ENCODE data around the gene CALML6.

Gene CALML6, protein sequence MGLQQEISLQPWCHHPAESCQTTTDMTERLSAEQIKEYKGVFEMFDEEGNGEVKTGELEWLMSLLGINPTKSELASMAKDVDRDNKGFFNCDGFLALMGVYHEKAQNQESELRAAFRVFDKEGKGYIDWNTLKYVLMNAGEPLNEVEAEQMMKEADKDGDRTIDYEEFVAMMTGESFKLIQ

DNA sequence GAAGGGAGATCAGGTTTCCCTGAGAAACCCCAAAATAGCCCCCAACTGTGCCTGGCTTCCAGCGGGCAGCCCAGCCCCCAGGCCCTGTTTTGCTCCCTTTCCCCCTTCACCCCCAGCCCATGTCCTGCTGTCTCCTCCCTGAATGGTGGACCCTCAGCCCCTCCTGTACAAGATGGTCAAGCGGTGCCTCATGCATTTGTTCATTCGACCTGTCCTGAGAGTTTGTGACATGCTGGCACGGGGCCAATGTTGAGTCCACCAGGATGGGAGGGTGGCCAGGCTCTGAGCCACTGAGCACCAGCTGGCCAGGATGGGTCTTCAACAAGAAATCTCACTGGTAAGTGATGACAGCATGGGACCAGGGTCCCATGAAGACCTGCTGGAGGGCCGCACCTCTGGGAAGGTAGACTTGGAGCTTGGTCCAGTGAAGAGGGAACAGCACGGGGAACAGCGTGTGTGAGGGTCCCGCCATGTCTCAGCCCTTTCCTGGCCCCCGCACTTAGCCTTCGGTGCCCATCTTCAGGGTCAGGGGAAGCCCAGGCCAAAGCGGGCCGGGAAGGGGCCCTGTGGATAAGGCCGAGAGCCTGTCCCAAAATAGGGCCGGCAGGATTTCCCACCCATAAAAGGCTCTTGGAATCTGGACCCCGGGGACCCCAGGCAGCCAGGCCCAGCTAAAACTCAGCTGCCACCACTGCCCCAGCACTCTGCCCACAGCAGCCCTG, at the start of gene CALML6:
TSS of gene CALML6 (plus strand) at position 290 of the 722 bp plus-strand sequence. CDS start at position 311, 21 bp downstream.
- H3K4me3 Mint-ChIP-seq: no peak within 1 kb of the TSS
- H3K9me3 Mint-ChIP-seq: no peaks in the 10 kb centered on the region
- H3K36me3 Mint-ChIP-seq (ENCODE audit: low read depth): no peaks in the 10 kb centered on the region
- peaks cover 6% of the 10 kb centered on the region for H3K27me3 Mint-ChIP-seq (ENCODE audit: low read depth)
- DNase-seq (ENCODE audit: low spot score): no peak
- H3K27ac Mint-ChIP-seq: no peak within 1 kb of the TSS
- H3K4me1 Mint-ChIP-seq (ENCODE audit: low read depth): peaks cover 5% of the 10 kb centered on the region

DNA sequence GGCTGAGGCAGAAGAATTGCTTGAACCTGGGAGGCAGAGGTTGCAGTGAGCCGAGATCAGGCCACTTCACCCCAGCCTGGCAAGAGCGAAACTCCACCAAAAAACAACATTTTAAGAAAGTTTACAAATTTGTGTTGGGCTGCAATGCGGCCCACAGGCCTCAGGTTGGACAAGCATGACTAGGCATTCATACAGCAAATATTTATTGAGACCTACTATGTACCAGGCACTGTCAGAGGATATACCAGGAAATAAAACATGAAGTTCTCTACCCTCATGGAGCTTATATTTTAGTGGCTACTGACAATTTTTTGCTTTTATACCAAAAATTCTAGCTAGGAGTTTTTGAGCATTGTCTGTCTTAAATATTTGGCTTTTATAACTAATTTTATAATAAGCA, 47.9 kb upstream of the CALML6 start:
- DNase-seq (ENCODE audit: low spot score): no peak
- H3K36me3 Mint-ChIP-seq (ENCODE audit: low read depth): peaks cover 16% of the 10 kb centered on the region
- H3K4me3 Mint-ChIP-seq: no peak overlapping the region
- H3K4me1 Mint-ChIP-seq (ENCODE audit: low read depth): peaks cover 14% of the 10 kb centered on the region
- no peaks in the 10 kb centered on the region for H3K9me3 Mint-ChIP-seq
- H3K27ac Mint-ChIP-seq: no peak overlapping the region
- no peaks in the 10 kb centered on the region for H3K27me3 Mint-ChIP-seq (ENCODE audit: low read depth)

DNA sequence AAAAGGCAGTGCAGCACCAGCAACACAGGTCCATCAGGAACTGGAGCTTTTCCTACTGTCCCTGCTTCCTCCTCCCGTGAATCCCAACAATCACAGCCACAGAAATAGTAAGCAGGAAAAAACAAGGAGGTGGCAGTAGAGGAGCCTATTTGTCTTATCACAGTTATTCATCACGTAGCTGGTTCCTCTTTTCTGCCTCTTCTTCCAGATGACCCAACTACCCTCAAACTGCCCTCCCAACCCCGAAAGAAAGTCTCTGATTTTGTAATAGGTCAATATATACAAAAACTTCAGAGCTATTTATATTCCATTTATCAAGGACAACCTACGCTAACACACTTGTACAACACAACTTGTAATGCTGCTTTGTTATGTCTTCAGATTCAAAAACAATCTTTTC, 45.6 kb upstream of the CALML6 start:
- no peak overlapping the region for H3K27ac Mint-ChIP-seq
- H3K4me1 Mint-ChIP-seq (ENCODE audit: low read depth): peaks cover 10% of the 10 kb centered on the region
- H3K9me3 Mint-ChIP-seq: no peaks in the 10 kb centered on the region
- no peaks in the 10 kb centered on the region for H3K27me3 Mint-ChIP-seq (ENCODE audit: low read depth)
- no peak overlapping the region for H3K4me3 Mint-ChIP-seq
- H3K36me3 Mint-ChIP-seq (ENCODE audit: low read depth): peaks cover 25% of the 10 kb centered on the region
- DNase-seq (ENCODE audit: low spot score): no peak

DNA sequence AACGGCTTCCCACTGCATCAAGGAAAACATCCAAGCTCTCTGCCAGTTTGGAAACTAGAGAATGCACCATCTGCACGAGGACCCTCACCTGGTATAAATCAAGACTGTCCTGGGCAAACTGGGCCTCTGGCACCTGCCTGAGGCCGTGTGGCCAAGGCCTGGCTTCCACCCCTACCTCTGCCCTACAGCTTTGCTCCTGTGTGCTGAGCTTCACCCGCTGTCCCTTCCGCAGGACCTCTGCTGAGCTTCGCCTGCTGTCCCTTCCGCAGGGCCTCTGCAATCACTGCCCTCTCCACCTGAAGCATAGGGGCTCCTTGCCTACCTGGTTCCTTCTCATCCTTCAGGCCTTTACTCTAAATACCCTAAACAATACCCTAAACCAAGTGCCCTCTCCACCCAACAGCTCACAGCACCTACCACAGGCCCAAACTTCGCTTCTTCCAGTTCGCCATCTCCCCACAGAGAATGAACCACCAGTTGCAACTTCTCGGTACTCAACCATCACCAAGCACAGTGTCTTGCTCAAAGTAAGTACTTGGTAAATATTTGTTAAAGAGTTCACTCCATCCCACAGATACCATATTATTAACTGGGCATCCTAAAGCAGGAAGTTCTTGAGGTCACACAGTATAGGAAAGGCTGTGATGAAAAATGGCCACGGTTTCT, 42.6 kb upstream of the CALML6 start:
- Mint-ChIP-seq H3K36me3 (ENCODE audit: low read depth) (peaks cover 30% of the 10 kb centered on the region), H3K27me3 (ENCODE audit: low read depth) (no peaks in the 10 kb centered on the region), H3K4me3 (no peak overlapping the region), H3K9me3 (no peaks in the 10 kb centered on the region), H3K4me1 (ENCODE audit: low read depth) (peaks cover 18% of the 10 kb centered on the region), H3K27ac (no peak overlapping the region)
- no peak for DNase-seq (ENCODE audit: low spot score)

DNA sequence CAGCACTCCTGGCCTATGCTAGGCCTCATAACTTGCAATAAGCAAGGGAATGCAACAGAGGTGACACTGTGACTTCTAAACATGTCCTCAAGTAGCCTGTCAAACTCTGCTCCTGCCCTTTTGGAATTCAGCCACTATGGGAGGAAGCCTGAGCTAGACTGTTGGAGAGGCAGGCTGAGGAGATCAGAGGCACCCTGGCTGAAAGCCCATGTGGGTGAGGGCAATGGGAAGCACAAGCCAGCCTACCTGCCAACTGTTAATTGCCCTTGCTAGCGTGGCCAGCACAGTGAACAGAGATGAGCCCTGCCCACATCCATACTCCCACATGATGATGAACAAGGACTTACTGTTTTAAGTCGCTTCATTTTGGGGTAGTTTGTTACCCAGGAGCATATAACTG, 41.9 kb upstream of the CALML6 start:
- Mint-ChIP-seq H3K36me3 (ENCODE audit: low read depth) (peaks cover 34% of the 10 kb centered on the region), H3K9me3 (no peaks in the 10 kb centered on the region), H3K27ac (no peak overlapping the region)

DNA sequence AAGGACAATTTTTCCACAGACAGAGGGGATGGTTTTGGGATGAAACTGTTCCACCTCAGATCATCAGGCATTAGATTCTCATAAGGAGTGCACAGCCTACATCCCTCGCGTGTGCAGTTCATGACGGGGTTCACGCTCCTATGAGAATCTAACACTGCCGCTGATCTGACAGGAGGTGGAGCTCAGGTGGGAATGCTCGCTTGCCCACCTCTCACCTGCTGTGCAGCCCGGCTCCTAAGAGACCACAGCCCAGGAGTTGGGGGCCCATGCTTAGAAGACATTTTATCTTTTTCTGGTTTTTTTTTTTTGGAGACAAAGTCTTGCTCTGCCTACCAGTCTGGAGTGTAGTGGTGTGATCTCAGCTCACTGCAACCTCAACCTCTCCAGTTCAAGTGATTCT, 40.2 kb upstream of the CALML6 start:
- Mint-ChIP-seq H3K36me3 (ENCODE audit: low read depth) (peaks cover 45% of the 10 kb centered on the region), H3K9me3 (no peaks in the 10 kb centered on the region), H3K27me3 (ENCODE audit: low read depth) (no peaks in the 10 kb centered on the region), H3K4me1 (ENCODE audit: low read depth) (peaks cover 31% of the 10 kb centered on the region), H3K4me3 (no peak overlapping the region), H3K27ac (no peak overlapping the region)
- no peak for DNase-seq (ENCODE audit: low spot score)

More for the DNA sequence above, 41.9 kb upstream of the CALML6 start:
- no peak overlapping the region for H3K4me3 Mint-ChIP-seq
- H3K4me1 Mint-ChIP-seq (ENCODE audit: low read depth): peaks cover 23% of the 10 kb centered on the region
- H3K27me3 Mint-ChIP-seq (ENCODE audit: low read depth): no peaks in the 10 kb centered on the region
- DNase-seq (ENCODE audit: low spot score): no peak

DNA sequence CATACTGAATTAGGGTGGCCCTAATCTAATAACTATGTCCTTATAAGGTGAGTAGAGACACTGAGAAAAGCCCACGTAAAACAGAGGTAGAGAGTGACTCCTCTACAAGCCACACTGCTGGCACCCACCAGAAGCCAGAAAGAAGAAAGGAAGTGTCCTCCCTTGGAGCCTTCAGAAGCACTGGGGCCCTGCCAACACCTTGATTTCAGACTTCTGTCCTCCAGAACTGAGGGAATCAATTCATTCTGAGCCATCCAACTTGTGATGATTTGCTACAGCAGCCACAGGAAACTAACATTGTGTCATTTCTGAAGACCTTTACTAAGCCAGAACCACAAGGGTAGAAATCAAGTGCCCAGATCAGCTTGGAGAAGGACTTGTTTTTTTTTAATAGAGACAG, 39.1 kb upstream of the CALML6 start:
- peaks cover 32% of the 10 kb centered on the region for H3K4me1 Mint-ChIP-seq (ENCODE audit: low read depth)
- no peaks in the 10 kb centered on the region for H3K9me3 Mint-ChIP-seq
- peak overlapping the region; percentile 56 for H3K4me3 Mint-ChIP-seq
- no peaks in the 10 kb centered on the region for H3K27me3 Mint-ChIP-seq (ENCODE audit: low read depth)
- DNase-seq (ENCODE audit: low spot score): peak; percentile 27
- H3K27ac Mint-ChIP-seq: no peak overlapping the region
- H3K36me3 Mint-ChIP-seq (ENCODE audit: low read depth): peaks cover 45% of the 10 kb centered on the region

DNA sequence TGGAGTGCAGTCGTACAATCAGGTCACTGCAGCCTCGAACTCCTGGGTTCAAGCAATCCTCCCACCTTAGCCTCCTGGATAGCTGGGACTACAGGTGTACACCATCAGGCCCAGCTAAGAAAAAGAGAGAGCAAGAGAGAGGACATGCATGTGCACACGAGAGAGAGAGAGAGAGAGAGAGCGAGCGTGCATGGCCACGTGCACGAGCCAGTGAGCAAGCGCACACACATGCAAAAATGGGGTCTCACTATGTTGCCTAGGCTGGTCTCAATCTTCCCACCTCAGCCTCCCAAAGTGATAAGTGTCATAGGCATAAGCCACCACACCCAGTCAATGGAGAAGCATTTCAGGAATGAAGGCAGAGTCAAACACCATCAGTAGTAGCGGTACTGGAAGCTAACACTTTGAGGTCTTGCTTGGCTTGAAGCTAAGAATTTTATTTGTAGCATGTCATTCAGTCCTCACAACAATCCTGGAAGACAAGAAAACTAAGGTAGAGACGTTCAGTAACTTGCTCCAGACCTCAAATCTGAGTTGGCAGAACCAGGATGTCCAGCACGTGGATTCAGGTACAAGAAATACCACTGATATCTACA, 38.6 kb upstream of the CALML6 start:
- DNase-seq (ENCODE audit: low spot score): no peak
- no peaks in the 10 kb centered on the region for H3K9me3 Mint-ChIP-seq
- no peak overlapping the region for H3K27ac Mint-ChIP-seq
- H3K4me1 Mint-ChIP-seq (ENCODE audit: low read depth): peaks cover 32% of the 10 kb centered on the region
- H3K36me3 Mint-ChIP-seq (ENCODE audit: low read depth): peaks cover 45% of the 10 kb centered on the region
- peak overlapping the region; percentile 56 for H3K4me3 Mint-ChIP-seq
- no peaks in the 10 kb centered on the region for H3K27me3 Mint-ChIP-seq (ENCODE audit: low read depth)

DNA sequence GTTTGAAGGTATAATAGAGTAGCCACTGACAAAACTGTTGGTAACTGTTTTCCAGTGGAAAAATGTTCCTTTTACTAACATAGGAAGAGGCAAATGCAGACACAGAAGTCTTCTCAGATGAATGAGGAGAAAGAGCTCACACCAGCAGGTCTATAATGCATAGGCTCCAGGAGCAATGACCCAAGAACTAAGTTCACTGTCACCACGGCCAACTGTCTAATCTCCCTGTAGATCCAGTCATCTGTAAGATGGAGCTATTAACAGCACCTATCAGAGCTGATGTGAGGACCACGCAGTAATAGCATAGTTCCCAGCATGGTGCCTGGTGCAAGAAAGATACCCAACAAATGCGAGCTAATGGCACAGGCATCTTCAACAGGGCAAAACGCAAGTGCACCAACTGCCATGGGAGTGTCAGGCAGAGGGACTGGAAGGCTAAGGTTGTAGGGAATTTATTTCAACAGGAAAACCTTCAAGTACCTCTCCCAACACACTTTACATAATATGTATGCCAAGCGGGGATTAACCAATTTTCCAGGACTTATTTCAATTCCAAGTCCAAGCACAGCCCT, 37.1 kb upstream of the CALML6 start:
- H3K4me3 Mint-ChIP-seq: no peak overlapping the region
- H3K4me1 Mint-ChIP-seq (ENCODE audit: low read depth): peaks cover 34% of the 10 kb centered on the region
- no peaks in the 10 kb centered on the region for H3K9me3 Mint-ChIP-seq
- H3K27me3 Mint-ChIP-seq (ENCODE audit: low read depth): no peaks in the 10 kb centered on the region
- peaks cover 39% of the 10 kb centered on the region for H3K36me3 Mint-ChIP-seq (ENCODE audit: low read depth)
- DNase-seq (ENCODE audit: low spot score): no peak
- H3K27ac Mint-ChIP-seq: peak overlapping the region; percentile 7

DNA sequence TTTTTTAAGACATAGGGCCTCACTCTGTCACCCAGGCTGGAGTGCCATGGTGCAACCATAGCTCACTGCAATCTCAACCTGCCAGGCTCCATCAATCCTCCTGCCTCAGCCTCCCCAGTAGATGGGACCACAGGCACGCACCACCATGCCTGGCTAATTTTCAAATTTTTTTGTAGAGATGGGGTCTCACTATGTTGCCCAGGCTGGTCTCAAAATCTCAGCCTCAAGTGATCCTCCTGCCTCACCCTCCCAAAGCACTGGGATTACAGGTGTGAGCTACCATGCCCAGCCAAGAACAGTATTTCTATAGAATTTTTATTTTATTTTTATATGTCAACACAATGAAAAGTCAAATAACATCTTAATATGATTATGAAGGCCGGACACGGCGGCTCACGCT, 35.1 kb upstream of the CALML6 start:
- H3K36me3 Mint-ChIP-seq (ENCODE audit: low read depth): peaks cover 38% of the 10 kb centered on the region

DNA sequence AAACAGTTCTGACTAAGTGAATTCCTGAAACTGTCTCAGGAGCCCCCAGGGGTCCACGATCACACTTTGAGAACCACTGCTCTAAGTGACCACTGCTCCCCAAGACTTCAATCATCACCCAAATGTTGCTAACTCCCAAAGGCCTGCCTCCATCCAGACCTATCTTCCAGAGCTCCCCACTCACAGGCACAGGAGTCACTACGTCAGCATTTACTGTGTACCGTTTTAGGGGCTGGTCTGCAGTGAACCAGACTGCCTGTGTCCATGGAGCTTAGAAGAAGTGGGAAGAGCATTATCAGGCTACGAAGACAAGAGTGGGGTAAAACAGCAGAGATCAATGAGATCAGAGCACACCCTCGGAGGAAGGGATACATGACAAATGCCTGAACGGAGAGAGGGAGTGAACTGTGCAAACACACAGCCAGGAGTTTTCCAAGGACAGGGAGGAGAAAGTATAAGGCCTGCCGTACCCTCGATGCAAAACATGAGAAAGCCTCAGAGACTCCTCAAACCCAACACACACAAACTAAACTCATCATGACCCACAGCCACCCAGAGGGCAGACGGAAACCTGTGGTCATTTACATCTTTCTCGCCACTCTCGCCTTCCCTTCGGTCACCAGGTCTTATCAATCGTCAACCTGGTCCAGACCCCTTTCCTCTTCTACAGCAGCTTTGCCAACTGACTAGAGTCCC, 34.3 kb upstream of the CALML6 start:
- no peak for DNase-seq (ENCODE audit: low spot score)
- H3K27ac Mint-ChIP-seq: peak overlapping the region; percentile 12
- H3K4me1 Mint-ChIP-seq (ENCODE audit: low read depth): peaks cover 31% of the 10 kb centered on the region

More for the DNA sequence above, 35.1 kb upstream of the CALML6 start:
- no peaks in the 10 kb centered on the region for H3K27me3 Mint-ChIP-seq (ENCODE audit: low read depth)
- H3K27ac Mint-ChIP-seq: no peak overlapping the region
- DNase-seq (ENCODE audit: low spot score): no peak
- H3K4me1 Mint-ChIP-seq (ENCODE audit: low read depth): peaks cover 34% of the 10 kb centered on the region
- no peak overlapping the region for H3K4me3 Mint-ChIP-seq
- H3K9me3 Mint-ChIP-seq: no peaks in the 10 kb centered on the region

DNA sequence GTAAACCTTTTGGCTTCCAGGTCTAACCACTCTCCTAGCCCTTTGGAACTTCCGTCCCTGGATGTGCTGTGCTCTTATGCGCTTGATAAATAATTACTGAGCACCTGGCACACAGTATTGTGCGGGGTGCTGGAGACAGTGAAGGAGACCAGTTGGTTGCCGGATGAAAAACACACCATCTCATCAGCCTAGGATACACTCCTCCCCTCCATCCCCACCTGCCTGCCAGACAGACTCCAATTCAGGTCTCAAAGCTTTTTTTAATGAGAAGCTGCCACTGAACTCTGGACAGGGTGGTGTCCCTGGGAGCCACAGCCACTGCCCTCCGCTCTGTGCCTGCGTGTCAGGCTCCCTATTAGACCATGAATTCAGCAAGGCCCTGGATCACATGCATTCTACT, 33.3 kb upstream of the CALML6 start:
- H3K27me3 Mint-ChIP-seq (ENCODE audit: low read depth): no peaks in the 10 kb centered on the region
- no peak overlapping the region for H3K4me3 Mint-ChIP-seq
- peaks cover 30% of the 10 kb centered on the region for H3K36me3 Mint-ChIP-seq (ENCODE audit: low read depth)
- no peak for DNase-seq (ENCODE audit: low spot score)
- peaks cover 26% of the 10 kb centered on the region for H3K4me1 Mint-ChIP-seq (ENCODE audit: low read depth)
- no peaks in the 10 kb centered on the region for H3K9me3 Mint-ChIP-seq
- no peak overlapping the region for H3K27ac Mint-ChIP-seq

More for the DNA sequence above, 34.3 kb upstream of the CALML6 start:
- Mint-ChIP-seq H3K4me3 (no peak overlapping the region), H3K27me3 (ENCODE audit: low read depth) (no peaks in the 10 kb centered on the region), H3K9me3 (no peaks in the 10 kb centered on the region), H3K36me3 (ENCODE audit: low read depth) (peaks cover 33% of the 10 kb centered on the region)

DNA sequence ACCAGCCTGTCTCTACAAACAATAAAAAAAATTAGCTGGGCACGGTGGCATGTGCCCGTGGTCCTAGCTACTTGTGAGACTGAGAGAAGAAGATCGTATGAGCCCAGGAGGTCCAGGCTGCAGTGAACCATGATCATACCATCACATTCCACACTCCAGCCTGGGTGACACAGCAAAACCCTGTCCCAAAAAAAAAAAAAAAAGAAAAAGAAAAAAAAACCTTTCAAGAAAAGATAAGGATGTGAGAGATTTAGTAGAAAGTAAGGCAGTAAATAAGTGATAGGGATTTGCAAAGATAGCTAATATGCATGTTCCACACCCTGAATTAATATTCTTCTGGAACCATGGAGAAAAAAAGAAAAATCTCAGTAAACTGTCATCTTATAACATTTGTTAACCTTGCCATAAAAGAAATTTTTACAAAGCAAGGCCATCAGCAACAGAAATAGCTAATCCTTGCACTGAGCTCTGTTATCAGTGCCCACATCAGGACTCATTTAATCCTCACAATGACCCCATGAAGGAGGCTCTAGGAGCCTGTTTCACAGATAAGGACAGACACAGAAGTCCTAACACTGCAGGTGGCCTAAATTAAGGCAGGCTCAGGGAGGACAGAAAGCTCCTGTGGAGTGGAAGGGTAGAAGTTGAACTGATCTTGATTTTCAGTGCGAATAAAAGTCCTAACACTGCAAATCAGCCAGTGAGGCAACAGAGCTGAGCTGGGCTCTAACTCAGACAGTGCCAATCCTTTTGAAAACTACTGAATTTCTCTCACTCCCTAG, 31.8 kb upstream of the CALML6 start:
- H3K9me3 Mint-ChIP-seq: no peaks in the 10 kb centered on the region
- H3K27ac Mint-ChIP-seq: no peak overlapping the region
- no peak overlapping the region for H3K4me3 Mint-ChIP-seq
- no peak for DNase-seq (ENCODE audit: low spot score)
- H3K36me3 Mint-ChIP-seq (ENCODE audit: low read depth): peaks cover 32% of the 10 kb centered on the region
- no peaks in the 10 kb centered on the region for H3K27me3 Mint-ChIP-seq (ENCODE audit: low read depth)
- peaks cover 28% of the 10 kb centered on the region for H3K4me1 Mint-ChIP-seq (ENCODE audit: low read depth)

Measured in T-helper 2 cell treated with Interferon-gamma antibody and Interleukin-4, amounts not matched to agents 5 μg/mL and 100 μg/mL, for 36 hours (primary cell).